Activated CD8-positive, alpha-beta memory T cell treated with anti-CD3 and anti-CD28 coated beads, Interleukin-2, amount 50 U/mL, for 24 hours (primary cell): ENCODE data around the gene CELSR1.

Experiments used
- DNase-seq: peaks from one replicate; pipeline ENCODE4 v3.0.0-alpha.2; 2020; ENCODE audit errors: extremely low read depth

The CELSR1 gene

DNA sequence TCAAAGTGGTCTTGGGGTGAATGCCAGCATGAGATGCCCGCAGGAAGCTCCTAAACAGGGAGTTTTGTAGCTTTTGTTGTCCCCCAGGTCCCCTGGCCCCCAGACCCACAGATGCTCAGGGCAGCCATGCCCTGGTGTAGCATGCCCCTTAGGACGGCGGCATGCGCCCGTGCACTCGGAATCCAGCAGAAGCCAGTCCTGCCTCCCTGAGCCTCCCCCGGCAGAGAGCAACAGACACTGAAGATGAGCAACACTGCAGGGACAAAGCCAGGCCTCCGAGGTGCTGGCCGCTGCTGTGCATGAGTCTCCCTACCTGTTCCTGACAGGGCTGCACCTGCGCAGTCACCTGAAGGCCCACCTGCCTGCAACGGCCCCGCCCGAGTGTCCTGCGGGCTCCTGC is 142.8 kb downstream of the CELSR1 start:
- no peak for DNase-seq

DNA sequence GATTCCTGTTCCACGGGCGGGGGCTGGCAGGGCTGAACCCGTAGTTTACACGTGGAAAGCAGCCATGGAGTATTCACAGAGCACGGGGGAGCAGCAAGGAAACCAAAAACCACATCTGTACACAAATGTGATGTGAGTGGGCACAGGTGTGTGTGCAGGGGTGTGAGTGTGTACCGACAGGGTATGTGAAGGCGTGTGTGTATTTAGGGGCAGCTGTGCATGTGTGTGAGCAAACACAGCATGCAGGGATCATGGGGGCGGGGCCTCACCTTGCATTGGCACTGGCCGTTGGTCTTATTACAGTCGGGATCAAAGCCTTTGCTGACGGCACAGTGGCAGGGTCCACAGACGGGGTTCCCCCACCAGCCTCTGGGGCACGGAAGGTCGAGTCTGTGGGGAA is 143.5 kb downstream of the CELSR1 start:
- DNase-seq, result no peak

DNA sequence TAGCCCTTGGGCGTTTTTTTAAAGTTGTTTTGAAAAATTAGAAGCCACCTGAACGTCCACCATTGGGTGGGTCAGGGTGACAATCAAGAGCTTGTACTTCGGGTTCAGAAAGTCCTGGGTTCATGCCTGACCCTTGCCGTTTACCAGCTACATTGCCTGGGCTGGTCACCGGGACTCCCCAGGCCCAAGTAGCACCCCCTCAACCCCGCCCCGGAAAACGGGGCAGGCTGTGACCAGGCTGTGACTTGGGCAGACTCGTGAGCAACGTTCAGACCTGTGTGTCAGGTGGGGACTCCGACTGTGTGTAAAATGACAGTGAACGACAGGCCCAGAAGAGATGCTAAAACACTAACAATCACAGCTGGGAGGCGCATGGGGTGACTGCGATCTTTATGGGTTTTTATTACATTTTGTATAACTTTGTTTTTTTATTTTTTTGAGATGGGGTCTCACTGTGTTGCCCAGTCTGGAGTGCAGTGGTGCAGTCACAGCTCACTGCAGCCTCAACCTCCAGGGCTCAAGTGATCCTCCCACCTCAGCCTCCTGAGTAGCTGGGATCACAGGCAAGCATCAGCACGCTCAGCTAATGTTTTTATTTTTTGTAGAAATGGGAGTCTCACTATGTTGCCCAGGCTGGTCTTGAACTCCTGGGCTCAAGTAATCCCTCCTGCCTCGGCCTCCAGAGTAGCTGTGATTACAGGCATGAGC is 145.1 kb downstream of the CELSR1 start:
- DNase-seq, result no peak

DNA sequence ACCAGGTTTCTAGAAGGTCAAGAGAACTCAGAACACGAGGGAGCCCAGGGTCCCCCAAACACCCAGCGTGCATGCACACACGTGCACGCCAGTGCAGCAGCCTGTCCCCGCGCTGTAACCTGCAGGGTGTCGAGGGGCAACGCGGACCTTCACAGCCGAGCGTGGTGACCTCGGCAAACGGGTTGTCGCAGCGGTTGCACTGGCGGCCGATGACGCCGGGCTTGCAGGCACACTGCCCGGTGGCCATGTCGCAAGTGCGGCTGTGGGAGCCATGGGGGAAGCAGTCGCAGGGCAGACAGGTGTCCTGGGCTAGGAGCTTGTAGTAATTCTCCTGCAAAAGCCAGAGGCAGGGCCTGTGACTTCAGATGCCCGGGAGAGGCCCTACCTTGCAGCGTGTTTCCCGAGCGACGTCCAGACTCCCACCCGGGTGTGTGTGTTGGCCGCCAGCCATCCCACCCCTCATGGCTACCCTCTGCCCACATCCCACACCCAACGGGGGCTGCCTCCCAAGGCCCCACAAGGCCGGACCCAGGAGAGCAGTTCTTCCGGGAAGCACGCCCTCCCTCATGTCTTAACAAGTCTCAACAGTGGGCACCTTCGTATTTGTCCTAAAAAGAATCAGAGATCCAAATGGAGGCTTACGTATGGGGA is 145.8 kb downstream of the CELSR1 start:
- DNase-seq, result no peak

DNA sequence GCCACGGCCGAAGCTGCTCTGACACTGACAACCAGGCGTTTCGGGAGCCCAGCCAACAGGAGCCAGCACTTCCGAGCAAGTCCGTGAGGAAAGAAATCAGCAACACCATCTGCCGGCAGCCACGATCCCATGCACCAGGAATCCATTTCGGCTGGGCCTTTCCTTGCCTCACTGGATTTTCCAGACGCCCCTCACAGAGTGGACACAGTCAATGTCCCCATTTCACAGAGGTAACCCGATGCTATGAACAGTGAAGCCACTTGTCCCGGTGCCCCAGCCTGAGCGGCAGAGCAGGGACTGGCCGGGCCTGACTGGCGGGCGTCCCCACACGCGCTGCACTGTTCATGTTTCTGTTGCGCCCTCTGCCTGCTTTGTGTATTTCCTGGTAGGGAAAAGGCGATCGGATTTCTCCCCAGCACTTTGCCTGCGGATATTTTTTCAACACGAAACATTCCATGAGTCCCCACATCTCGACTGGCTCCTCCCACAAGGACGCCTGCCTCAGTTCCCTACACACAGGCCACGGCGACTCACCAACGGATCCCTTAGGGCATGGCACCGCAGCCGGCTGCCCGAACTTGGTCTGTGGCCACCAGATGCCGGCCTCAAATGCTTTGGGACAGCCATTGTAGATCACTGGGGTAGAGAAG is 146.6 kb downstream of the CELSR1 start:
- no peak for DNase-seq

DNA sequence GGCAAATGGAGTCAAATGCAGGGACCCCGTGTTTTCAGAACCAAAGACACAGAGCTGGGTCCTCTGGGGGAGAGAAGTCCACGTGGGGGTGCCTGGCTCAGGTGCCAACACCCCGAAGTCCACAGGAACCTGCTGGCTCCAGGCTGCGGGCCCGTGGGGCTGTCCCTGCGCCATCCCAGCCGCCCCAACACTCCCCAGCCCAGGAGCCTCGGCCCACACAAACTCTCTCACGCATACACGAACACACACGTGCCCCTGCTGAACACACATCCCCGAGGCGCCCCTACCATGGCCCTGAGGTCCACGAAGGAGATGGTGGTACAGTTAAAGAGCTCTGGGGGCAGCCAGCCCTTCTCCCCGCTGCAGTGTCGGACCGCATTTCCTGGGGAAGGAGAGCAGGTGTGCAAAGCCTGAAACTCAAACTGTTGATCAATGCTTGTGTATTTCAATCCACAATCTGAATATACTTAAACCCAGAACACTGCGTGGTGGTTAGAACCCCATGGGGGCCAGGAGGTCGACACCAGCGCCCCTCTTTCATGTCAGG is 147.2 kb downstream of the CELSR1 start:
- no peak for DNase-seq

DNA sequence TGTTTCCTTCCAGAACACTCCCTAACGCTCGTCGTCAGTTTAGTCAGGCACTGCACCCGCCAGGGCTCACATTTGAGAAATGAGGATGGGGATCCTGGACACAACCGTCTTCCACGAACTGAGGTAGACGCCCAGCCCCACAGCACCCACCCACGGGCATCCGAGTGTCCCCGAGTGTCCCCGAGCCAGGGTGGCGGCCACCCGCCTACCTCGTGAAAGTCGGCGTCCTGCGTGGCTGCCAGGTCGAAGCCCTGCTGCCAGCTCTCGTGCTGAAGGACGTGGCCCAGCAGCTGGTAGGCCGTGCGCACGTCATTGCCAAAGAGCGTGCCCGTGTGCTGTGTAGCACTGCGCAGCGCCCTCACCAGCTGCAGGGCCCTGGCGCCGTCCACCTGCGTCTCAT is 148.3 kb downstream of the CELSR1 start:
- no peak for DNase-seq

DNA sequence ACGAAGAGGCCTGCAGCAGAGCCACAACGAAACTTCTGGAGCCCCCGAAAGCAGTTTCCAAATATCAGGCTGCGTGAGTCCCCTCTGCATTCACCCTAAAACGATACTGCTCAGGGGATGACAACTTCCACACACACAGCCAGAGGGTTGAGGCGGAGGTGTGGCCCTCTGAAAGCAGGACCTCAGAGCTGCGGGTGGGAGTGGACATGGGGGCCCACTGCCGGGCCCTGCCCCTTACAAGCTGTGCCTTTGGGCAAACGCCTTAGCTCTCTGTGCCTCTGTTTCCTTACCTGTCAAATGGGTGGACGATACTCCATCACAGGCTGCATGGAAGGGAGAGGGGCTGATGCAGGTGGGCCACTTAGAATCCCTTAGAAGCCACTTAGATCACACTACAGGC is 148.8 kb downstream of the CELSR1 start:
- DNase-seq, result no peak

DNA sequence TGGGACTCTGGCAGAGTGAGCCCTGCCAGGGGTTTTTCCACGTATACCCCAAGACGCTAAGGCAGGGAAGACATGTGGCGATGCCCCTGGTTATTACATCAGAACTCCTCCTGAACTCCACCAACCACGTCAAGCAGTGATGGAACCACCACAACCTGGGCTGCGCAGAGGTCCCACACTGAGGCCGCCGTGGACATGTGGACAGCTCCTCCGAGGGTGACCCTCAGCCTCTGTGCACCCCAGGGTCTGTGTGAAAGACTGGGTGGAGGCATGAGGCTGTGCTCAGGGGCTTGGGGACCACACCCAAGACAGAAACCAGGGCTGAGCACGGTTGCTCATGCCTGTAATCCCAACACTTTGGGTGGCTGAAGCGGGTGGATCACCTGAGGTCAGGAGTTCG is 149.7 kb downstream of the CELSR1 start:
- no peak for DNase-seq

DNA sequence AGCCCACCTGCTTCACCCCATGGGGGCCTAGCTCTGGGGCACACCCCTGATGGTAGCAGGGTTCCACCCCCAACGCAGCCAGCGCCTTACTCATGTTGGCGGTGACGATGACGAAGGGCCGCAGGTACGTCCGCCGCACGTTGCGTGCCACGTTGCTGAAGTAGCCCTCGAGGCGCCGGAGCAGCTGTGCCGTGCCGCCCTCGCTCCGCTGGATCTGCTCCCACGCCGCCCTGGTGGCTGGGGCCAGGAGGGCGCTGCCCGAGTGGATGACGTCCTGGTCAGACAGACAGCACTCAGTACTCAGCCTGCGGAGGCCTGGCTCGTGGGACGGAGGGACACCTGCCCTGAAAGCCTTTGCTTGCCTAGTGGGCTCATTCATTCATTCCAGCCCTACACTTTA is 151.1 kb downstream of the CELSR1 start:
- no peak for DNase-seq

DNA sequence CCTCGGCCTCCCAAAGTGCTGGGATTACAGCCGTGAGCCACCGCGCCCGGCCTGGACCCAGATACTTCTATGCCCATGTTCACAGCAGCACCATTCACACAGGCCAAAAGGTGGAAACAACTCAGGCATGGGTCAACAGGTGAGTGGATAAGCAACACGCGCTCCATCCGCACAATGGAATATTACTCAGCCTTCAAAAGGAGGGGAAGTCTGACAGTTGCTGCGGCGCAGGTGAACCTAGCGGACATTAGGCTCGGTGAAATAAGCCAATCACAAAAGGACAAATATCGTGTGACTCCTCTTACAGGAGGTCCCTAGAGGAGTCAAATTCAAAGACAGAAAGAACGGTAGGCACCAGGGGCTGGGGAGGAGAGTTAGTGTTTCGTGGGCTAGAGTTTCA is 154.9 kb downstream of the CELSR1 start:
- no peak for DNase-seq

DNA sequence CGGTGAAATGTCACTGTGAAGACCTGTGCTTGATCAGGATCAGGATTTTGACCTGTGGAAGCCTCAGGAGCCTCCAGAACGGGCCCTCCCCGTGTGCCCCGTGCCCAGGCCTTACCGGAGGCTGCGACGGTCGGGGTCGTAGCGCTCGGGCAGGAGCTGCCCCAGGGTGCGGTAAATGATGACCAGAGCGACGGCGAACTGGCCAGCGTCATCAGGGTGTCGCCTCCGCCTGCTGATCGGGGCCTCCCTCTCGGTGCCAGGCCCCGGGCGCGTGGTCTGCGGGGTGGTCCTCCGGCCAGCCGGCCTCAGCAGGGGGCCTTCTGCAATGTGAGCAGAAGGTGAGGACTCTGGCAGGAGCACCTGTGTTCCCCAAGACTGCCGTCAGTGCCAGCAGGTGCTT is 155.7 kb downstream of the CELSR1 start:
- no peak for DNase-seq

DNA sequence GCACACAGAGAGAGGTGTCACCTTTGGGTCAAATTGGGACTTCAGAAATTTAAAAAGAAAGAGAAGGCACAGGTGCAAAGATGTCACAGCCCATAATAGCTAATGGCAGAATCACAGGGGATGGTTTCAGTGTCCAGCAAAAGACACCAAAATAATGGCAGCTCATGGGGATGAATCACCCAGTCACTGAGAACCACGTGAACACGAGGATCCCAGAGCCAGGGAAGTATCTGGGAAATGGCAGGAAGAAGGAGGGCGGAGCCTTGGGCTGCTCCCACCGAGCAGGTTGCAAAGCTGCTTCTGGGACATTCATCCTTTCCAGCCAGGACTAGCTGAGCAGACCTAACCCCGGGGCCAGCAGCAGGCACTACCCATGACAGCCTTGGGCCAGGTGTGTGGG is 156.3 kb downstream of the CELSR1 start:
- DNase-seq, result no peak

DNA sequence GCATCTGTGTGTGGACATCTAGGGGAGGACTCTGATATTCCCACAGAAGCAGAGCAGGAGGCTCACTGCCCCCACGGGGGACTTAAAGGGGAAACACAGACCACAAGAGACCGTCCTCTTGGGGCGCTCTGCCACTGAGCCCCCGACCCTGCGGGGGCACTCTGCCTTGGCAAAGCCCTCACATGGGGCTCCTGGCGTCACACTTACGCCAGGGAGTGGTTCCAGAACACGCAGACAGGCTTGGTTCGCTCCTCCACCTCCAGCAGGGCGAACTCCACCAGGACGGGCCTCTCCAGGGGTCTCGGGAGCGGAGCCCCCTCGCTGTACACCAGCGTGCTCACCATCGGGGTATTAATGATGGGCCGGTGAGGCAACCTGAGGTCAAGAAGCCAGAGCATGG is 156.8 kb downstream of the CELSR1 start:
- no peak for DNase-seq

DNA sequence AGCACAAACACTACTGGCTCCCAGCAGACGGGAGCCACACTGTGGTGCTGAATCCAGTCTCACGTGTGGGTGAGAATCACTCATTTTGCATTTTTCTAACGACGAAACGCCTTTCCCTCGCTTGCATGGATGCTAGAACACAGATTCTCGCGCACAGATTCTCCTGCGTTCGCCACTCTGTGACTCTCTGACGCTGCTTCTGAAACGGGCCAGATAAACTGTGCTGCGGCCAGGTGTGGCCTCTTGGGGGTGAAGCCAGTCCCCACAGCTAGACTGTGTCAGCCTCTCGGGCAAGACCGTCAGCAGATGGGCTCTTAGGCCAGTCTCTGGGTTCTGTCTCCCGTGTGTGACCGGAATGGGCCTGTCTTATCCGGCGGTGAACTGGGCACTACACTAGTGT is 157.4 kb downstream of the CELSR1 start:
- no peak for DNase-seq

DNA sequence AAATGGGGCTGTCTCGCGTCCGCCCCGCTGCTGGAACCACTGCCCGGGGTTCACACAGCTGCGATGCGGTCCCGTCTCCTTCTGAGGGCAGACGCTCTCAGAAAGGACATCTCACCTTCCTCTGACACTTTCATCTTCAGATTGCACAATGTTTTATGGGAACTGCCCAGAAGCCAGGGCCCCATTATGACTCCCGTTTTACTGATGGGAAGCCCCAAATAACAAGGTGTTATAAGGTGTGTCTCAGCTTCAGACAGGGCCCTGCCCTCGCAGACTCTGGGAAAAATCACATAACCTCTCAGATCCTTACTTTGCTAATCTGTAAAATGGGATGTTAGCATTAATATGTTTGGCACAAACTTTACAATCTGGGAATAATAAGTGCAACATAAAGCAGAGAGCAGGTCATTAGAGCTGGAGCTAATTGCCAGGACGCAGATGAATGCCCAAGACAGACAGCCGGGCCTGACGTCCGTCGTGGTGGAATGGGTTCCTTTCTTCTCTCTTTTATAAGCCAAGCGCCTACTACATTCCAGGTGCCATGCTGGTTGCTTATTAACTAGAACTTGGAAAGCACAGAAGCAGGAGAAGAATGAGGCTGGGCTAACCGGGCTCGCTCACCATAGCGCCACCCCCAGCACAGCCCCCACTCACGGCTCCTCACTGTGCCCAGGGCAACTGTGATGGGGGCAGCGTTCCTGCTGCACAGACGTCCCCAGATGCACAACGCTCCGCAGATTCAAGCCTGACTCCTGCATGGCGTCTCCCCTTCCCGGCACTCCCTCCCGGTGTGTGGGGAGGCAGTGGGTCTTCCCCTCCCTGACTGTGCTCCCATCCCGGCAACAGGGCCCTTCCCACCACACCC is 158.1 kb downstream of the CELSR1 start:
- DNase-seq, result no peak

DNA sequence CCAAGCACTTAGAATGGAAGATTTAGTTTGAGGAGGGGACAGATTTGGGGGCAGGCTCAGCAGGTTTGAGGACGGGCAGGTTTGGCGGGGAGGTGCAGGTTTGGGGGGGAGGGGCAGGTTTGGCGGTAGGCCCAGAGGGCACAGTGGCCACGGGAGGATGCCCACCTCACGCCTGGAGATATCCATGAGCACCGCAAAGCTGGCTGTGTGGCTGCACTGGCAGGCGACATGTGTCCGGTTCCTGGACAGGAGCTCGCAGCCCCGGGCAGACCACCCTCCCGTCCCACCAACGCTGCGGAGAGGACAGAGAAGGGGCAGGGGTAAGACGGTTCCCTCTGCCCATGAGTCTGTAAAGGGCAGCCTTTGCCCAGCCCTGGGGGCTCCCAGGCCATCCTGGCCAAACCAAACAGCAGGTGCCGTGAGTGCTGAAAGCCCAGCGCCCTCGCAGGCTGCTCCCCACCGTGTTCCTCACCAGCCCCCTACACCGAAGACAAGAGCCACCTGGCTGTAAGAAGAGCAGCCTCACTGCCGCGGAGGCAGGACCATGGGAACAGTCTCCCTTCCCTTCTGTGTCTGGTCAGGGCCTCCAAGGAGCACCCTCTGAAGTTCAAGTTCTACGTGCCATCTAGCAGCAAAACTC is 158.9 kb downstream of the CELSR1 start:
- DNase-seq, result no peak

DNA sequence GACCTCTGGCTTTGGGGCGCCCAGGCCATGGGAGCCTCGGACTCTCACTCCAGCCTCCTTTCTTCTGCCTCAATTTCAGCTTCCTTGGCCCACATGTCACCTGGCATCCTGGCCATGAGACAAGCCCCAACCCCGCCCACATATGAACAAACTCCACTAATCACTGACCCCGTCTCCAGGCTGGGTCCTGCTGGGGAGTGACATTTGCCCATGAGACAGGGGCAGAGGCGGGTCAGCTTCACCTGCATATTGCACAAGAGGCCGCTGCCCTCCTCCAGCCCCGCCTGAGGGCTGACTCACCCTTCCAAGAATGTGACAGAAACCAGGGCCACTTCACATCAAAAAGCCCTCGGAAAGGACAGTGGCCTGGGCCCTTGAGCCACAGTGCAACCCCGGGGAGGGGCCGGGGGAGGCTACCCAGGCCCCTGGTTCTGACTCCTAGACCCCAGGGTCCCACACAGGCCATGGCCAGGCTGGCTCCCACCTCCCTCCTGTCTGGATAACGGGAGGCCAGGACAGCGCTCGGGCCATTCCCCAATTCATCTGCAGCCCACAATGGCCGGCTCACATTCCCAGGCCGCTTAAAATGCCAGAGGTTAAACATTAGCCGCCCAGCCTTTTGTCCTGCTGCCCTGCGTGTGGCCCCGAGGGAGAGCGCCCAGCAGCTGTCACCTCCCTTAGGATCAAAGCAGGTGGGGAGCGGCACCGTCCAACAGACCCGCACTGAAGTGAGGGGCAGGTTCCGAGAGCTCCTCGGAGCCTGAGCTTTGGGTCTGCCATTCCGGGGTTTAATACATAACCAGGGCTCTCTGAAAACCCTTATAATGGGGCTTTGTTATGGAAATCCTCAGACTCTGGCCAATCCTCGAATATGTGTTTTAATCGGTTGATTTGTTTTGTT is 159.6 kb downstream of the CELSR1 start:
- DNase-seq, result no peak

DNA sequence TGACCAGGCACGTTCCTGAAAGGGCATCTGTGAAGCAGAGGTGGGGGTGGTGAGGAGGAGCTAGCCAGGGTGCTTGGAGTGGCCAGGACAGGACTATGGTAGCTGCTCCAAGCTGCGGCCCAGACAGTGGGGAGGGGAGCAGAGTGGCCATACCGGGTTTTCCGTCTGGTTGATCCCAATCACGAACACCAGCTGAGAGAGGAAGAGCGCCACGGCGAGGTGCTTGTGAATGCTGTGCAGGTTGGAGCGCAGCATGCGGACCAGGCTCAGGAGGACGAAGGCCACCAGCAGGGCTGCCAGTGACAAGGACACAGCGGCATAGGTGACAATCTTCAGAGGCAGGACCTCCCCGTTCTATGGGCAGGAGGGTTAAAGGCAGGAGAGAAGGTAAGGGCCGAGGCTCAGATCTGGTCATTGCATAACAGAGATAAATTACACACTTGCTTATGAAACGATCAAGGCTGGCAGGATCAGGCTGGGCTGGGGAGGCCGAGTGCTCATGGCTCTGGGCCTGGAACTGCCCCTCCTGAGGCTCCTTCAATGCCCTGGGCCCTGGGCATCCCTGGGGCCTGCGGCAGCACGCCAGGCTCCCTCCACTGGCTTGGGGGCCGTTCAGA is 160.4 kb downstream of the CELSR1 start:
- DNase-seq, result no peak

DNA sequence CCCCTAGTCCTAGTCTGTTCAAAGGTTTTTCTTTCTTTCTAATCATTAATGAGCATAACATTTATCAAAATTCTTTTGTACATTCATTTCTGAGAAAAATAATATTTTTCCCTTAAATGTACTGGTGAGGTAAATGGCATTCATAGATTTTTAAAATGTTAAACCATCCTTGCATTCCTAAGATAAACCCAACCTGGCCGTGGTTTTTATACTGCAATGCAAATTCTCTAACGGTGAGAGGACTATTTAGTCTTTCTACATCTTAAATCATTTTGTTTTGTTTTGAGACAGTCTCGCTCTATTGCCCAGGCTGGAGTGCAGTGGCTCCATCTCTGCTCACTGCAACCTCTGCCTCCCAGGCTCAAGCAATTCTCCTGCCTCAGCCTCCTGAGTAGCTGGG is 161.3 kb downstream of the CELSR1 start:
- DNase-seq, result no peak
